Colonic mucosa (tissue), 4 donors: ENCODE results near the gene LSM4. TPM values are rescaled to one million over a fixed set of nuclear protein-coding genes. Genes with fewer than 3 reads are reported as not detected.

Experiments
- DNase-seq: peaks from one replicate; pipeline ENCODE4 v3.0.0-alpha.2; 2020
- H3K27ac ChIP-seq: fragments of 200-600 bp; one replicate; pipeline ENCODE4 v1.8.0; 2021
- H3K27me3 ChIP-seq: fragments of 200-600 bp; one replicate; pipeline ENCODE4 v1.8.0; 2021
- H3K36me3 ChIP-seq: fragments of 200-600 bp; one replicate; pipeline ENCODE4 v1.8.0; 2021
- H3K4me1 ChIP-seq: fragments of 200-600 bp; one replicate; pipeline ENCODE4 v1.8.0; 2021; ENCODE audit warnings: mild to moderate bottlenecking
- H3K4me3 ChIP-seq: fragments of 200-600 bp; one replicate; pipeline ENCODE4 v1.8.0; 2021
- H3K9ac ChIP-seq, 2 donors: one replicate each; pipeline ENCODE4 v1.7.0; 2013; ENCODE audit warnings: control low read depth in 2 of 2, low read depth in 2 of 2, low read length in 2 of 2
- H3K9me3 ChIP-seq: fragments of 200-600 bp; one replicate; pipeline ENCODE4 v1.8.0; 2021
- CTCF ChIP-seq: fragments of 200-600 bp; IDR thresholded peaks from one replicate; pipeline ENCODE4 v1.8.0; 2022; ENCODE audit warnings: antibody characterized with exemption, mild to moderate bottlenecking
- intact Hi-C: fragments of 100-400 bp; cut with DNase I; formaldehyde crosslinking; loops from one replicate; pipeline ENCODE4 v1.14.1; 2022
- total RNA-seq, 2 donors: library from RNA; stranded (reverse); fragmentation: NEBNext Ultra II Directional in 1 of 2; extraction: Animal tissue kit (Norgen Biotek cat#: 25700) in 1 of 2; gene quantifications; one replicate each; pipeline ENCODE4 v1.2.1, GENCODE V29; 2021
- donor health status: healthy.
- donor health status: DM: no; HTN: no; CAD: no.
- donor health status: DM: no; HTN: no; CAD: no.

Gene LSM4
- total RNA-seq, 2 donors from 2014 or later = 128 to 308 TPM

GRCh38 chr19:18283338-18283737 is 39.5 kb downstream of the LSM4 start:
- peaks cover 15% of the 10 kb centered on the region for H3K4me1 ChIP-seq
- H3K9ac ChIP-seq = no peak overlapping the region
- DNase-seq = no peak
- peaks cover 3% of the 10 kb centered on the region for H3K36me3 ChIP-seq
- TF ChIP-seq CTCF = no peak
- H3K9me3 ChIP-seq = no peaks in the 10 kb centered on the region
- no peaks in the 10 kb centered on the region for H3K27me3 ChIP-seq
- H3K27ac ChIP-seq = peak overlapping the region; percentile 100
- intact Hi-C loops = loop anchor here (2.0 kb wide), 1 partner anchor 35 kb away; no protein-coding TSS in a partner anchor
- H3K4me3 ChIP-seq = no peak overlapping the region

DNA sequence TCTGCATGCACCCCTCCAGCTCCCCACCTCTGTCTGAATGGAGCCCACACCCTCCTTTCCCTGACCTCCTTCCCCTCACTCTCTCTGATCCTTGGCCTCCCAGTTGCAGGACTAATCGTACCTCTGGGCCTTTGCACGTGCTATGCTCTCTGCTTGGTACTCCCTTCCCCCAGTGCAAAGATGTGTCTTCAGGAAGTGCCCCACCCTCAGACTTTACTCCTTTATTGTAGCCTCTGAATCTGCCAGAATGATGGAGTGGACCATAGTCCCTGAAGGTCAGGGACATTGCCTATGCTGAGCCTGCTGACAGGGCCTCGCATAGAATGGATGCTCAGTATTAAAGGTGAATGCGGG is 40.1 kb downstream of the LSM4 start:
- Histone ChIP-seq H3K9ac (peak overlapping the region; percentile 93 to 99), H3K27me3 (no peaks in the 10 kb centered on the region), H3K36me3 (peaks cover 3% of the 10 kb centered on the region), H3K9me3 (no peaks in the 10 kb centered on the region), H3K27ac (peak overlapping the region; percentile 100), H3K4me3 (peak overlapping the region; percentile 32), H3K4me1 (peaks cover 17% of the 10 kb centered on the region)
- intact Hi-C loops = loop anchor here (2.0 kb wide), 1 partner anchor 36 kb away; no protein-coding TSS in a partner anchor
- TF ChIP-seq CTCF = no peak
- DNase-seq = peak; percentile 83

- intact Hi-C loops = loop anchor here (2.0 kb wide), 1 partner anchor 37 kb away; no protein-coding TSS in a partner anchor
- peak; percentile 57 for DNase-seq
These were observed 40.7 kb downstream of the LSM4 start for GRCh38 chr19:18282021-18282787.

DNA sequence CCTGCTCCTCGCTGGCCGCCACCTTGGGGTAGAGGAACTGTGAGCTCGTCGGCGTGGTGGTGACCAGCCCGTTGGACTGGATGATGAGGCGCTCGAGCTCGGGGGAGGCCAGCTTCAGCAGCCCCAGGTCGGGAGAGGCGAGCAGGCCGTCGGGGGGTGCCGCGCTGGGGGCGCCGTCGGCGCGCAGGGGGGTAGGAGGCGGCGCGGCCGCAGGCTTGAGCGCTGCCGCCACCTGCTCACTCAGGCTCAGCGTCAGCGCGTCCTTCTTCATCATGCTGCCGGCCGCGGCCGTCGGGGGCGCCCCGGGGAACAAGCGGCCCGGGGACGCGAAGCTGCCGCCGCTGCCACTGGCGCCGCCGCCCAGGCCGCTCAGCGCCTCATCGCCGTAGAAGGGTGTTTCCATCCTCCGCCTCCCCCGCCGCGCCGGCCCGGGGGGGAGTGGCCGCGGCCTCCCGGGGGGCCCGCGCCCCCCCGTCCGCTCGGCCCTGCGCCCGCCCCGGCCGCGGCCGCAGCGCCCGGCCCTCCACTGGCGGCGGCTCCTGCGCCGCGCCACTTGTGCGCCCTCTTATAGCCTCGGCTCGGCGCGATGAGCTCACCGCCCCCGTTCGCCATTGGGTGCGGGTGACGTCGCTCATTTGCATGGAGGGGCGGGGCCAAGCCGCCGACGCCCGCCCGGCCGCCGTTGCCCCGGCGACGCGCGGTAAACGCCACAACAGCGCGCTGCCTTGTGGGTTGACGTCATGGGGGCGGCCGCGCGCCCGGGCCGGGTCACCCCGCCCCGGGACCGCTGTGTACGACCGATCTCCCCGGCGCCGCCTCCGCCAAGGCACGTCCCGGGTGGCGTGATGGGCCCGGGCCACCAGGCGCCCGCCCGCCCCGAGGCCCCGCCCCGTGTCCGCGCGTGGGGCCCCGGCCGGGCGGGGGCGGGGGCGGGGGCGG is 41.5 kb downstream of the LSM4 start, which contains the start of gene JUND:
TSS of gene JUND (minus strand) at position 541 of the 939 bp plus-strand sequence. CDS start at position 403, 138 bp downstream.
- TF ChIP-seq CTCF = no peak
- intact Hi-C loops = loop anchor here (2.0 kb wide), 1 partner anchor 37 kb away; no protein-coding TSS in a partner anchor
- peak within 1 kb of the TSS; percentile 83 for H3K4me3 ChIP-seq
- peaks cover 17% of the 10 kb centered on the region for H3K4me1 ChIP-seq
- H3K27me3 ChIP-seq = no peaks in the 10 kb centered on the region
- DNase-seq = peak; percentile 96
- H3K9ac ChIP-seq = peak within 1 kb of the TSS; percentile 99 to 100
- no peaks in the 10 kb centered on the region for H3K9me3 ChIP-seq
- peaks cover 3% of the 10 kb centered on the region for H3K36me3 ChIP-seq
- H3K27ac ChIP-seq = peak within 1 kb of the TSS; percentile 100

More at GRCh38 chr19:18282021-18282787, 40.7 kb downstream of the LSM4 start:
- TF ChIP-seq CTCF = no peak
- Histone ChIP-seq H3K9ac (peak overlapping the region; percentile 93 to 99), H3K27ac (peak overlapping the region; percentile 100), H3K27me3 (no peaks in the 10 kb centered on the region), H3K9me3 (no peaks in the 10 kb centered on the region), H3K4me1 (peaks cover 17% of the 10 kb centered on the region), H3K36me3 (peaks cover 3% of the 10 kb centered on the region), H3K4me3 (peak overlapping the region; percentile 32)
